NAMALWA (cell line): ENCODE results near the gene CLASRP.
A peak's percentile ranks its signal among the peaks of the same experiment; 100 is the strongest.

Experiments
- DNase-seq: peaks from one replicate; pipeline ENCODE4 v3.0.0-alpha.2; 2015; ENCODE audit warnings: low spot score

Gene CLASRP

GRCh38 chr19:45021971-45022370 is 16.9 kb upstream of the CLASRP start:
- no peak for DNase-seq

- DNase-seq = no peak
Measured at GRCh38 chr19:45023048-45023447, 15.8 kb upstream of the CLASRP start.

- DNase-seq = no peak
Measured at GRCh38 chr19:45025264-45025663, 13.6 kb upstream of the CLASRP start.

- DNase-seq = no peak
Measured at GRCh38 chr19:45027371-45027770, 11.5 kb upstream of the CLASRP start.

GRCh38 chr19:45030825-45031224 is 8.0 kb upstream of the CLASRP start:
- DNase-seq = no peak

- DNase-seq = no peak
Measured at GRCh38 chr19:45032421-45032820, 6.4 kb upstream of the CLASRP start.

- no peak for DNase-seq
Measured at GRCh38 chr19:45035755-45036154, 3.1 kb upstream of the CLASRP start.

DNA sequence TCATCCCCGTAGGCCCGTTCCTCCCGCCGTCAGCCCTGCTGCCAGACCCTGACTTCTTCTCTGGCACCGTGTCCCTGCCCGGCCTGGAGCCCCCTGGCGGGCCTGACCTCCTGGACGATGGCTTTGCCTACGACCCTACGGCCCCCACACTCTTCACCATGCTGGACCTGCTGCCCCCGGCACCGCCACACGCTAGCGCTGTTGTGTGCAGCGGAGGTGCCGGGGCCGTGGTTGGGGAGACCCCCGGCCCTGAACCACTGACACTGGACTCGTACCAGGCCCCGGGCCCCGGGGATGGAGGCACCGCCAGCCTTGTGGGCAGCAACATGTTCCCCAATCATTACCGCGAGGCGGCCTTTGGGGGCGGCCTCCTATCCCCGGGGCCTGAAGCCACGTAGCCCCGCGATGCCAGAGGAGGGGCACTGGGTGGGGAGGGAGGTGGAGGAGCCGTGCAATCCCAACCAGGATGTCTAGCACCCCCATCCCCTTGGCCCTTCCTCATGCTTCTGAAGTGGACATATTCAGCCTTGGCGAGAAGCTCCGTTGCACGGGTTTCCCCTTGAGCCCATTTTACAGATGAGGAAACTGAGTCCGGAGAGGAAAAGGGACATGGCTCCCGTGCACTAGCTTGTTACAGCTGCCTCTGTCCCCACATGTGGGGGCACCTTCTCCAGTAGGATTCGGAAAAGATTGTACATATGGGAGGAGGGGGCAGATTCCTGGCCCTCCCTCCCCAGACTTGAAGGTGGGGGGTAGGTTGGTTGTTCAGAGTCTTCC is 1.3 kb upstream of the CLASRP start:
- no peak for DNase-seq

- DNase-seq = no peak
Measured at GRCh38 chr19:45040059-45040771, 1.4 kb downstream of the CLASRP start.

DNA sequence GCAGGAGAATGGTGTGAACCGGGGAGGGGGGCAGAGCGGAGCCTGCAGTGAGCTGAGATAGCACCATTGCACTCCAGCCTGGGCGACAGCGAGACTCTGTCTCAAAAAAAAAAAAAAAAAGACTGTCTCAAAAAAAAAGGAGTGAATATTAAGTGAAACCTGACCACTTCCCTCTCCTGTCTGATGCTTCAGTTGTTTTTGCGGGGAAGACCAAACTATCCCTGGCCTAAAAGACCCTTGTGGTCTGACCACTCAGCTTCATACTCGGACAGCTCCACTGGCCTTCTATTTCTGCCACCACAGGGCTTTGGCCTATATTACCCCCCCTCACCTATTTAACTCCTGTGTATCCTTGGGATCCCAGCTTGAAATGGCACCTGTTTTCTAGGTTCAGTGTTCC is 2.3 kb downstream of the CLASRP start:
- DNase-seq = no peak

GRCh38 chr19:45045671-45046353 is 7.0 kb downstream of the CLASRP start:
- DNase-seq = no peak

DNA sequence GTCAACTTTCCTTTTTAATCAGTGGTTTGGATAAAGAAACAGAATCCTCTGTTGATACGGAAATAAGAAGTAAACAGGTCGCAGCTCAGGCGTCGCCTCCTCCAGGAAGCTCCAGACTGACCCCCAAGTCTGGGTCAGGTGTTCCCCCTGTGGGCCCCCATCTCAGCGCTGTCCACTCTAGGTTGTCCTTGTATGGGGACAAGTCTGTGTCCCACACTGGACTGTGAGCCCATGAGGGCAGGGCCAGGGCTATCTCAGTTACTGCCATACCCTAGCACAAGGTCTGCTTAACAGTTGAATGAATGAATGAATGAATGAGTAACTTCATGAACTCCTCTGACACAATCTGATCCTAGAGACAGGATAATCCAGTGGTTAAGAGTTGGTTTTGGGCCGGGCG is 7.5 kb downstream of the CLASRP start:
- DNase-seq = no peak

- DNase-seq = peak; percentile 81
Measured at GRCh38 chr19:45047188-45047797, 8.4 kb downstream of the CLASRP start.

DNA sequence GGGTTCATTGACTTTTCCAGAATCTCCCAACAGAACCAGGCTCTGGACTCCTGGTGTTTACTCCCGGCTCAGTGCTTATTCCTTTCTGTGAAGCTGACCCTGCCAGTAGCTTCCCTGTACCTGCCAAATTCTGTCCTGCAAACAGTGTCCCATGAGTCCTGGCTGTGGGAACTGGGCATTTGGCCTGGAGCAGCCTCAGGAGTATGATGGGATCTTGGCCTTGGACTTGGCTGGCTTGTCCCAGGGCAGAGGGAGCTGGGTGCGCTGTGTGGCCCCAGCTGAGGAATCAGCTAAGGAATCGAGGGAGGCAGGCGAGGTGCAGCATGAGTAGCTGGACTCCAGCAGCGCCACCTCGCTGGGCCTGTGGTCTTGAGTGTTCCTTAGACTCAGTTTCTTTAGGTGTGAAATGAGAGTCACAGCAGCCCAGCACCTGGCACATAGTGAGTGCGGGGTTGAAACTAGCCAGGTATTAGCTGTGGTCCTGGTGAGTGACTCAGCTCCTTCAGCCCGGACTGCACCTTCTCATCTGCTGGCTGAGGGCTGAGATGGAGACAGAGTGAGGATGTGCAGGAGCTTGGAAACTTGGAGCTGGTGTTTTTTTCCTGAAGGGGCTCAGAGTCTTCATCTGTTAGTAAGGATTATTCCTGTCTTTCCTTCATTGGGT is 10.4 kb downstream of the CLASRP start:
- DNase-seq = no peak

- DNase-seq = no peak
Measured at GRCh38 chr19:45050036-45050435, 11.2 kb downstream of the CLASRP start.

- peak; percentile 45 for DNase-seq
Measured at GRCh38 chr19:45051929-45052579, 13.2 kb downstream of the CLASRP start.

DNA sequence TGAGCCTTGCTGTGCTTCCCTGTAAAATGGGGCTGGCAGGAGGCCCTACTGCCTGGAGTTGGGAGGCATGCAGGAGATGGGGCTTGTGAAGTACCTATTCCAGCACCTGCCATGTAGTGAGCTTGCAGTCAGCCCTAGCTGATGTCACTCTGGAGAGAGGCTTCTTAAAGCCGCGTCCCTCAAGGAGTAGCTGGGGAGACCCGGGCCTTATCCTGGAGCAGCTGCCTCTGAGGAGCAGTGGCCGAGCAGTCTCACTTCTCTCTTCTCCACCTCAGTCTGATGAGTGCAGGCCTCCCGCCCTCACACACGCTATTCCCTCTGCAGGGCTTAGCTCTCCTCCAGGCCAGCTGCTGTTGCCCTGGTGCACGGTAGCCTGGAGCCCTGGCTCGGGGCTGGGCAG is 18.0 kb downstream of the CLASRP start:
- DNase-seq = peak; percentile 33

DNA sequence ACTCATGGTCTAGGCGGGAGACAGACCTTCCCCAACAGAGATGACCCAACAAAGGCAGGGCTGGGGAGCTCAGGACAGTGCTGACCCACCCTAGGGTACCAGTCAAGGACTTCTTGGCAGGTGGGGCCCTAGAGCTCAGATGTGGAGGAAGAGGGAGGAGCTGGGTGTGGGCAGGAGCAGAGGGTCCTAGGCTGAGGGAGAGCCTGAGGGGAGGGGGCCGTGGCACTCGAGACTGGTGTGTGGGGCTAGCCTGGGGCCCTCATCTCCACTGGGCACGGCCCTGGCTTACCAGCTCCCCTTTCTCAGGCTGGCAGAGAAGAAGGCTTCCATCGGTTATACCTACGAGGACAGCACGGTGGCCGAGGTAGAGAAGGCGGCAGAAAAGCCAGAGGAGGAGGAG is 18.6 kb downstream of the CLASRP start:
- no peak for DNase-seq

- no peak for DNase-seq
Measured at GRCh38 chr19:45058622-45059159, 19.8 kb downstream of the CLASRP start.

- DNase-seq = peak; percentile 94
Measured at GRCh38 chr19:45059258-45059965, 20.6 kb downstream of the CLASRP start.

GRCh38 chr19:45061965-45062364 is 23.1 kb downstream of the CLASRP start:
- no peak for DNase-seq
